ENCODE measurements around the gene ACAA1. TPM values are rescaled to one million over a fixed set of nuclear protein-coding genes. Genes with fewer than 3 reads are reported as not detected.
A peak's percentile ranks its signal among the peaks of the same experiment; 100 is the strongest.

ACAA1 gene
- total RNA-seq, 1 experiment from 2014 or later: 52.0 TPM

GRCh38 chr3:38085311-38085942 is 51.5 kb downstream of the ACAA1 start:
- Histone ChIP-seq H3K27ac (ENCODE audit: low read length) (no peak overlapping the region), H3K27me3 (ENCODE audit: control insufficient read depth, insufficient read depth, low read length) (no peaks in the 10 kb centered on the region), H3K36me3 (ENCODE audit: control insufficient read depth, insufficient read depth, low read length) (no peaks in the 10 kb centered on the region), H3K4me3 (ENCODE audit: low read depth in 2 of 2, low read length in 2 of 2) (no peak overlapping the region), H3K4me1 (ENCODE audit: control insufficient read depth, insufficient read depth, low read length) (no peaks in the 10 kb centered on the region), H3K9me3 (ENCODE audit: control insufficient read depth, insufficient read depth, low read depth, low read length) (no peaks in the 10 kb centered on the region)
- ATAC-seq (peak; percentile 57; the same call in 1 of the 2 replicates), DNase-seq (ENCODE audit: low read depth, low spot score) (no peak)
- BruUV-seq (replicated peaks): no TSS peak
- POLR2A ChIA-PET: no interaction called here
- CTCF ChIA-PET: no interaction called here
- intact Hi-C loops (cut with micrococcal nuclease; ENCODE audit: unreplicated experiment) (no loop called here), in situ Hi-C loops (cut with HindIII; ENCODE audit: low pct_unique_long_range_greater_than_20kb, low sequenced_read_pairs) (no loop called here)
- TF ChIP-seq REST (IDR thresholded peaks at IDR 0.05; ENCODE audit: insufficient read depth in 1 of 2, low read depth in 2 of 2, low read length in 1 of 2) (no peak), POLR2AphosphoS5 (IDR thresholded peaks at IDR 0.05; ENCODE audit: low read depth, low read length) (no peak), CTCF (IDR thresholded peaks at IDR 0.05) (no peak)

- Histone ChIP-seq H3K4me1 (ENCODE audit: control insufficient read depth, insufficient read depth, low read length) (no peaks in the 10 kb centered on the region), H3K27me3 (ENCODE audit: control insufficient read depth, insufficient read depth, low read length) (no peaks in the 10 kb centered on the region), H3K27ac (ENCODE audit: low read length) (no peak overlapping the region), H3K4me3 (ENCODE audit: low read depth in 2 of 2, low read length in 2 of 2) (no peak overlapping the region), H3K36me3 (ENCODE audit: control insufficient read depth, insufficient read depth, low read length) (no peaks in the 10 kb centered on the region), H3K9me3 (ENCODE audit: control insufficient read depth, insufficient read depth, low read depth, low read length) (no peaks in the 10 kb centered on the region)
- ATAC-seq (peak; percentile 76), DNase-seq (ENCODE audit: low read depth, low spot score) (no peak)
- intact Hi-C loops (cut with micrococcal nuclease; ENCODE audit: unreplicated experiment) (no loop called here), in situ Hi-C loops (cut with HindIII; ENCODE audit: low pct_unique_long_range_greater_than_20kb, low sequenced_read_pairs) (no loop called here)
- BruUV-seq (replicated peaks): no TSS peak
- TF ChIP-seq CTCF (IDR thresholded peaks at IDR 0.05) (no peak), TCF7L2 (IDR thresholded peaks at IDR 0.05; ENCODE audit: low read depth, low read length) (no peak), REST (IDR thresholded peaks at IDR 0.05; ENCODE audit: insufficient read depth in 1 of 2, low read depth in 2 of 2, low read length in 1 of 2) (no peak), POLR2AphosphoS5 (IDR thresholded peaks at IDR 0.05; ENCODE audit: low read depth, low read length) (no peak), SIN3A (IDR thresholded peaks at IDR 0.05; ENCODE audit: borderline replicate concordance, insufficient read depth, low read depth, low read length) (no peak)
- POLR2A ChIA-PET: no interaction called here
- CTCF ChIA-PET: no interaction called here
These were observed 52.3 kb downstream of the ACAA1 start for GRCh38 chr3:38084334-38085310.
